ENCODE data around the gene PYROXD2.
"Not testable (repeated sequence)": the region's sequence is repeated elsewhere in the genome, so short reads cannot be mapped to it uniquely, and the experiment has no call there.

PYROXD2 gene

GRCh38 chr10:98349508-98349922, 65.5 kb downstream of the PYROXD2 start:
- Histone ChIP-seq H3K4me2 (ENCODE audit: low read length) (peak overlapping the region; percentile 59), H3K27me3 (ENCODE audit: low read depth, low read length) (0 out of 2 replicates have a peak, but pooled peaks cover 2% of the 10 kb centered on the region), H3K9ac (ENCODE audit: low read length) (no peak overlapping the region), H4K20me1 (ENCODE audit: insufficient read depth, low read length) (no peaks in the 10 kb centered on the region), H3K27ac (ENCODE audit: low read length) (no peak overlapping the region), H3K9me3 (ENCODE audit: insufficient read depth, low read length) (no peaks in the 10 kb centered on the region), H3K4me1 (ENCODE audit: low read length) (peaks cover 10% of the 10 kb centered on the region), H3K79me2 (ENCODE audit: low read length) (no peaks in the 10 kb centered on the region), H2AFZ (ENCODE audit: low read depth, low read length) (no peak overlapping the region; the same call in 1 of the 2 replicates), H3K4me3 (ENCODE audit: low read length) (0 out of 2 replicates have a peak overlapping the region, but pooled peaks have one; percentile 40), H3K36me3 (replicated peaks; ENCODE audit: low read depth, low read length) (no peaks in the 10 kb centered on the region)
- TF ChIP-seq CTCF (IDR thresholded peaks at IDR 0.05; ENCODE audit: low read depth, low read length) (no peak), EZH2phosphoT487 (IDR thresholded peaks at IDR 0.05; ENCODE audit: low read depth) (no peak)

- Histone ChIP-seq H3K9ac (ENCODE audit: low read length) (no peak overlapping the region), H3K4me1 (ENCODE audit: low read length) (peaks cover 5% of the 10 kb centered on the region; the same call in 1 of the 2 replicates), H4K20me1 (ENCODE audit: insufficient read depth, low read length) (no peaks in the 10 kb centered on the region), H3K36me3 (replicated peaks; ENCODE audit: low read depth, low read length) (no peaks in the 10 kb centered on the region), H3K79me2 (ENCODE audit: low read length) (no peaks in the 10 kb centered on the region), H2AFZ (ENCODE audit: low read depth, low read length) (no peak overlapping the region), H3K4me3 (ENCODE audit: low read length) (no peak overlapping the region), H3K27ac (ENCODE audit: low read length) (no peak overlapping the region), H3K27me3 (ENCODE audit: low read depth, low read length) (0 out of 2 replicates have a peak, but pooled peaks cover 8% of the 10 kb centered on the region), H3K4me2 (ENCODE audit: low read length) (no peak overlapping the region), H3K9me3 (ENCODE audit: insufficient read depth, low read length) (no peaks in the 10 kb centered on the region)
- TF ChIP-seq EZH2phosphoT487 (IDR thresholded peaks at IDR 0.05; ENCODE audit: low read depth) (no peak), CTCF (IDR thresholded peaks at IDR 0.05; ENCODE audit: low read depth, low read length) (no peak)
These were observed 68.1 kb downstream of the PYROXD2 start for GRCh38 chr10:98346847-98347246.

GRCh38 chr10:98344589-98345038, 70.4 kb downstream of the PYROXD2 start:
- Histone ChIP-seq H3K9me3 (ENCODE audit: insufficient read depth, low read length) (no peaks in the 10 kb centered on the region), H3K79me2 (ENCODE audit: low read length) (no peaks in the 10 kb centered on the region), H4K20me1 (ENCODE audit: insufficient read depth, low read length) (no peaks in the 10 kb centered on the region), H3K9ac (ENCODE audit: low read length) (no peak overlapping the region), H3K4me3 (ENCODE audit: low read length) (no peak overlapping the region), H2AFZ (ENCODE audit: low read depth, low read length) (no peak overlapping the region), H3K36me3 (replicated peaks; ENCODE audit: low read depth, low read length) (no peaks in the 10 kb centered on the region), H3K27ac (ENCODE audit: low read length) (no peak overlapping the region), H3K27me3 (ENCODE audit: low read depth, low read length) (0 out of 2 replicates have a peak, but pooled peaks cover 10% of the 10 kb centered on the region), H3K4me1 (ENCODE audit: low read length) (peaks cover 16% of the 10 kb centered on the region), H3K4me2 (ENCODE audit: low read length) (no peak overlapping the region)
- TF ChIP-seq EZH2phosphoT487 (IDR thresholded peaks at IDR 0.05; ENCODE audit: low read depth) = no peak
- TF ChIP-seq CTCF (IDR thresholded peaks at IDR 0.05; ENCODE audit: low read depth, low read length) = no peak

GRCh38 chr10:98341701-98342100, 73.3 kb downstream of the PYROXD2 start:
- H3K79me2 ChIP-seq (ENCODE audit: low read length); H3K4me3 ChIP-seq (ENCODE audit: low read length); H3K4me2 ChIP-seq (ENCODE audit: low read length); H4K20me1 ChIP-seq (ENCODE audit: insufficient read depth, low read length); H3K9ac ChIP-seq (ENCODE audit: low read length); H3K27ac ChIP-seq (ENCODE audit: low read length); H3K9me3 ChIP-seq (ENCODE audit: insufficient read depth, low read length); H3K36me3 ChIP-seq (replicated peaks; ENCODE audit: low read depth, low read length); H2AFZ ChIP-seq (ENCODE audit: low read depth, low read length): not testable (repeated sequence)
- Histone ChIP-seq H3K4me1 (ENCODE audit: low read length) (peaks cover 14% of the 10 kb centered on the region), H3K27me3 (ENCODE audit: low read depth, low read length) (0 out of 2 replicates have a peak, but pooled peaks cover 11% of the 10 kb centered on the region)
